ENCODE data around the gene ZDHHC6.
"Not testable (repeated sequence)": the region's sequence is repeated elsewhere in the genome, so short reads cannot be mapped to it uniquely, and the experiment has no call there.

ZDHHC6 gene

GRCh38 chr10:112442063-112442462 lies 4.7 kb downstream of the ZDHHC6 start:
- DNase-seq (ENCODE audit: low read depth) = no peak

- DNase-seq (ENCODE audit: low read depth) = no peak
Observed at GRCh38 chr10:112441520-112441919, 5.2 kb downstream of the ZDHHC6 start.

GRCh38 chr10:112438356-112438755 lies 8.4 kb downstream of the ZDHHC6 start:
- no peak for DNase-seq (ENCODE audit: low read depth)

- no peak for DNase-seq (ENCODE audit: low read depth)
Observed at GRCh38 chr10:112434988-112435619, 11.6 kb downstream of the ZDHHC6 start.

- DNase-seq (ENCODE audit: low read depth) = no peak
Observed at GRCh38 chr10:112433136-112433535, 13.6 kb downstream of the ZDHHC6 start.

DNA sequence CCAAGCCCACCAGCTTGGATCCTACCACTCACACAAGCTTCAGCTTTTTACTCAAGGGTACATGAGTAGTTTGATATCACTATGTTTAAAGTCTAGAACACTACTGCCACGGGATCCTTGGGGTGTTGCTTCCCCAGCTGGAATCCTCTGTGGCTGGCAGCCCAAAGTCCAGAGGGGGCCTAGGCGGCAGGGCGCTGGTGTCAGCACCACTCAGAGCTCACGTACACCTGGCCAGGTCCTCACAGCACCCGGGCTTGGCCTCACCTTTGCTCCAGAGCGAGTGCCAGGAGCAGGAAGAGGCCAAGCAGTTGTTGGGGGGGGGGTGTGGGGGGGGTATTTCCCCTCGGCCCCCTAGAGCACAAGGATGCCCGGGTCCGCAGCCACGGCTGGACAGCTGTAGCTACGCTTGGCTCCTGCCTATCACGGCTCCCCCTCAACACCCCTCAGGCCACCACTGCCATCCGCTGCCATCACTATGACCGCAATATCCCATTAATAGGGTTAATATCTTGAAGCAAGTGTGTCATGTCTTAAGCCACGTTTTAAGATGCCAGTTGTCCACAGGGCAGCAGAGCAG lies 17.0 kb downstream of the ZDHHC6 start:
- DNase-seq (ENCODE audit: low read depth) = no peak

DNA sequence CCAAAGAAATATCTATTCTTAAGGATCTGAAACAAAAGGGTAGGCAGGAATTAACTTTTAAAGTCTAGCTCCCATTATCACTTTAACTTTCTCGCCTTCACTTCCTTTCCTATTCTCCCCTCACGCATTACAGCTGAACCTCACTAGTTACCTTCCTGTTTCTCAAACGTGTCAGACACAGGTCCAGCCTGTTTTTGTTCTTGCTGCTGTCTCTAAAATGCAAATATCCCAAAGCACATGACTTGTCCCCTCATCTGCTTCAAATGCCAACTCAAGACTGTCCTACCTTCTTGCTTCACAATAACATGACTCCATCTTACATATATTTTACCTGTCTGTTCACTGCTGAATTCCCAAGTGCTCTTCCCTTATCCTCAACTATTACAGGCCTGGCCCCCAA lies 17.6 kb downstream of the ZDHHC6 start:
- DNase-seq (ENCODE audit: low read depth) = no peak

GRCh38 chr10:112426111-112426510 lies 20.6 kb downstream of the ZDHHC6 start:
- DNase-seq (ENCODE audit: low read depth) = no peak

- DNase-seq (ENCODE audit: low read depth) = no peak
Observed at GRCh38 chr10:112424651-112425050, 22.1 kb downstream of the ZDHHC6 start.

- DNase-seq (ENCODE audit: low read depth) = no peak
Observed at GRCh38 chr10:112421731-112422130, 25.0 kb downstream of the ZDHHC6 start.

DNA sequence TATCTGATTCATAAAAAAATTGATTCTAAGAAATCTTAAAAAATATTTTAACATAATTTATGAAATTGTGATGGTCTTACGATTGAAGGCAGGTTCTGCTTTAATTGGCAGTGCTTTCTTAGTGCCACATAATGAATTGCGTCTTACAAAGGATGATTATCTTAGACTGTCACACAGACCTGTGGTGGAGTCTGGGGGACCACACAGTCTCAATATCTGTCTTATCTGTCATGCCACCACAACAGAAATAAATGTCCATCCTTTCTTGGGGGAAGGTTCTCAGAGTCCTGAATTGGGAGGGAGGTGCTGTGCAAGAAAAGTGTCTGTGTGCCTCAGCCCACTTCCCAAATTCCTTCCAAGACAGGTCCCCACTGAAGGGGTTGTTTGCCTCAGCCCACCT lies 34.0 kb downstream of the ZDHHC6 start:
- no peak for DNase-seq (ENCODE audit: low read depth)

DNA sequence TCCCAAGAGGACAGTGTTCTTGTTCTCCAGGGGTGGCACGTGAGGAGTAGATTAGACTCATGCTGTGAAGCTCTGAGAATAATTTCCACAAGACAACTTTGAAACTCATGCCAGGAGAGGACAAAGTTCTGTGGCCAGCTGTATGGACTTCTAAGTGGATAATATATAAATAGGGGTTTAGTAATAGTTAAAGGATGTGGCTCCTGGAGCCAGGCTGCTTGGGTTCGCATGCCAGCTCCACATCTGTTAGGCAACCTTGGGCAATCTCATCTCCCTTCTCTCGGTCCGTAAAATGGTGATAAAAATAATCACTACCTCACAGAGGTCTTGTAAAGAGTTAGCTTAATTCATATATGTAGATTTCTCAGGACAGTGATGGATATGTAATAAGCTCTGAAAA lies 37.0 kb downstream of the ZDHHC6 start:
- DNase-seq (ENCODE audit: low read depth) = no peak

DNA sequence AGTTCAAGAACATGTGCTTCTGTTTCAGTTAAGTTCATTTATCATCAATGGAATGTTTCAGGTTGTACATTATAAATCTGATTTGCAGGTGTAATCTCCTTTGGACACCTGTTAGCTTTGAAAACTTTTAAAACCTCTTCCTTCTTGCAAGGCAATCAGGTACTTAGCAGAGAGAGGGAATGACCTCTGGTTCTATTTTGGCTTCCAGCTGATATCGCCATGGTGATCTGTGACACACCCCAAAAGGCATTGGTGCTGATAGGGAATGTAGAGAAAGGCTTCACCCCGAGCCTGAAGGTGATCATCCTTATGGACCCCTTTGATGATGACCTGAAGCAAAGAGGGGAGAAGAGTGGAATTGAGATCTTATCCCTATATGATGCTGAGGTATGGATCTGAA lies 37.4 kb downstream of the ZDHHC6 start:
- no peak for DNase-seq (ENCODE audit: low read depth)

- no peak for DNase-seq (ENCODE audit: low read depth)
Observed at GRCh38 chr10:112407696-112408095, 39.0 kb downstream of the ZDHHC6 start.

GRCh38 chr10:112406806-112407205 lies 39.9 kb downstream of the ZDHHC6 start:
- DNase-seq (ENCODE audit: low read depth) = not testable (repeated sequence)

- no peak for DNase-seq (ENCODE audit: low read depth)
Observed at GRCh38 chr10:112404617-112405016, 42.1 kb downstream of the ZDHHC6 start.

- DNase-seq (ENCODE audit: low read depth) = no peak
Observed at GRCh38 chr10:112402917-112403316, 43.8 kb downstream of the ZDHHC6 start.

- DNase-seq (ENCODE audit: low read depth) = no peak
Observed at GRCh38 chr10:112397592-112397991, 49.1 kb downstream of the ZDHHC6 start.

DNA sequence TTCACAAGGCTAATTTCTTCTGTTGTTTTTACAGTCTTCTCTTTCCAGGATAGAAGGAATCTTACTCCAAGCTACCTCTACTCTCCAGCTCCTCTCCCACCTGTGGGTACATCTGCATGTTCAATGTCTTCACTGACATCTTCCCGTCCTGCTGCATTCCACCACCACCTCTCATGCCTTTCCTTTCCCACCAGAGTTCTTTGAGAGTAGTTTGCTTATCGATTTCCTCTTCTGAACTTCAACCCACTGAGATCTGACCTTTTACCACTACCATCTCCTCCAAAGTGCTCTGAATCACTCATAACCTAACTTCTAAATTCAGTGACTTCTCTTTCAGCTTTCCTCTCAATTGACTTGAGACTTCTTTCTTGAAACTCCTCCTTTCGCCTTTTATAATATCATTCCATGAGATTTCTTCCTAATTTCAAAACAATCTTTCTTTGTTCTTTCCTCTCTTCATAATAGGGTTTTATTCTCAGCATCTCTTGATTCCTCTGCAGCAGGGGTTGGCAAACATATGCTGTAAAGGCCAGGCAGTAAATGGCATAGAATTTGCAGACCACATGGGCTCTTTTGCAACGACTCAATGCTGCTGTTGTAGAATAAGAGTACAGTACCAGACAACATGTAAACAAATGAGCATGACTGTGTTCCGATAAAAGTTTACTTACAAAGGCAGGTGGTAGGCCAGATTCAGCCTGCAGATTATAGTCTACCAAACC lies 50.7 kb downstream of the ZDHHC6 start:
- DNase-seq (ENCODE audit: low read depth) = no peak

DNA sequence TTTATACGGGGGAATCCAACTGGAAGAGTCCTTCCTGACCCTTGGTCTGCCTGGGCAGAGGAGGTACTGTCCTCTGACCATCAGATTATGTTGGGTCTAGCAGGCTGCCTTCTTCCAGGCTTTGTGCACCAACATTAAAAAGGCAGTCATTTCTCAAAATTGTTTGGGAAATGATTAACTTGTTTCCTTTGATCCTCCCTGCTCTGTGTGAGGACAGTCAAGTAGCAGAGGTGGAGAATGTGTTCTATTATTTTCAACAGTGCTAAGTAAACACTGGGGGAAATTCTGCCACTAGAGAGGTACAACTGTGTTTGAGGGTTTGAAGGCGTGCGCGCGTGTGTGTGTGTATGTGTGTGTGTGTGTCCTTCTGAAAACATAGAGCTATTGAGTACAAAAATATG lies 52.2 kb downstream of the ZDHHC6 start:
- DNase-seq (ENCODE audit: low read depth) = no peak

- no peak for DNase-seq (ENCODE audit: low read depth)
Observed at GRCh38 chr10:112393827-112394226, 52.9 kb downstream of the ZDHHC6 start.

DNA sequence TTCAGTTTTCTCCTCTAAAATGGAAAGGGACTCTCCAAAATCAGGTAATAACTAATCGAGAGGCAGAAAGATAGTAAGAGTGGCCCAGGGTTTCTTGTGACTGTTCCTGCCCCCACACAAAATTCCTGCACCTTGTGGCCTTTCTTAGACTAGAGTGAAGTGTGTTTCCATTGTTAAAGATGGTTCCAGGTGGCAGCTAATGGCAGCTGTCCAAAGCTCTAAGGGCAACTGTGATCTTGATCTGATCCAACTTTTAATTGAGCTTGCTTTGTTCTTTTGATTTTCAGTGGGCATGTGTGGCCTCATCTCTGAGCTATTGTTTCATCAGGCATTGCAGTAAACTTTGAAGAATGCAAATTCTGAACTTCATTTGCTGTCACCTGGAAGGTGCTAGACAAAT lies 53.4 kb downstream of the ZDHHC6 start:
- DNase-seq (ENCODE audit: low read depth) = no peak

GRCh38 chr10:112390125-112390703 lies 56.5 kb downstream of the ZDHHC6 start:
- no peak for DNase-seq (ENCODE audit: low read depth)
